GM23338 (cell line): ENCODE measurements around the gene CEACAM18. TPM values are rescaled to one million over a fixed set of nuclear protein-coding genes. Genes with fewer than 3 reads are reported as not detected.

Experiments
- ATAC-seq: fragments of 200-7000 bp; cut with Tn5 transposase; 3 replicates; pipeline ENCODE4 v1.9.1; 2020
- DNase-seq: peaks from one replicate; pipeline ENCODE4 v3.0.0-alpha.2; 2015; ENCODE audit warnings: low spot score
- H2AFZ ChIP-seq: fragments of 200-600 bp; sonication (generic); 2 replicates; pipeline ENCODE4 v1.8.0; 2016; ENCODE audit warnings: antibody characterized with exemption, mild to moderate bottlenecking, moderate library complexity
- H3F3A ChIP-seq: fragments of 200-600 bp; sonication (generic); replicated peaks from 2 replicates; pipeline ENCODE4 v1.8.0; 2017; ENCODE audit warnings: antibody characterized with exemption, mixed run types, low read depth
- H3K27ac ChIP-seq: fragments of 200-600 bp; sonication (generic); 2 replicates; pipeline ENCODE4 v1.6.1; 2016; ENCODE audit warnings: low read depth
- H3K27me3 ChIP-seq: fragments of 200-600 bp; sonication (generic); 2 replicates; pipeline ENCODE4 v1.8.0; 2016; ENCODE audit warnings: mild to moderate bottlenecking, mixed run types, moderate library complexity; ENCODE audit not compliant: insufficient read depth
- H3K36me3 ChIP-seq: fragments of 200-600 bp; sonication (generic); 2 replicates; pipeline ENCODE4 v1.8.0; 2016; ENCODE audit warnings: mild to moderate bottlenecking; ENCODE audit not compliant: insufficient read depth
- H3K4me1 ChIP-seq: fragments of 200-600 bp; sonication (generic); 2 replicates; pipeline ENCODE4 v1.8.0; 2016; ENCODE audit warnings: mild to moderate bottlenecking, moderate library complexity; ENCODE audit not compliant: insufficient read depth
- H3K4me2 ChIP-seq: fragments of 200-600 bp; sonication (generic); 2 replicates; pipeline ENCODE4 v1.7.1; 2017; ENCODE audit warnings: mixed run types
- H3K4me3 ChIP-seq: fragments of 200-600 bp; sonication (generic); 2 replicates; pipeline ENCODE4 v1.6.1; 2016; ENCODE audit warnings: mixed run types
- H3K79me2 ChIP-seq: fragments of 200-600 bp; sonication (generic); replicated peaks from 2 replicates; pipeline ENCODE4 v1.8.0; 2017; ENCODE audit warnings: mild to moderate bottlenecking; ENCODE audit not compliant: insufficient read depth
- H3K9me2 ChIP-seq: fragments of 200-600 bp; sonication (generic); 2 replicates; pipeline ENCODE4 v1.8.0; 2017; ENCODE audit not compliant: insufficient read depth
- H4K20me1 ChIP-seq: fragments of 200-600 bp; sonication (generic); replicated peaks from 2 replicates; pipeline ENCODE4 v1.8.0; 2017; ENCODE audit warnings: mild to moderate bottlenecking; ENCODE audit not compliant: insufficient read depth
- H3K27ac Mint-ChIP-seq: 2 replicates; pipeline ENCODE4 v1.8.0; 2020; ENCODE audit warnings: inconsistent platforms, mild to moderate bottlenecking, moderate library complexity, mixed read lengths
- H3K27me3 Mint-ChIP-seq: 3 replicates; pipeline ENCODE4 v1.8.0; 2022; ENCODE audit warnings: low read depth, mild to moderate bottlenecking, moderate library complexity, mixed read lengths, inconsistent platforms; ENCODE audit not compliant: insufficient read depth, poor library complexity
- H3K36me3 Mint-ChIP-seq: 3 replicates; pipeline ENCODE4 v1.8.0; 2021; ENCODE audit warnings: low read depth, mild to moderate bottlenecking, inconsistent platforms, moderate library complexity, mixed read lengths
- H3K4me1 Mint-ChIP-seq: 3 replicates; pipeline ENCODE4 v1.8.0; 2020; ENCODE audit warnings: mild to moderate bottlenecking, inconsistent platforms, mixed read lengths
- H3K4me3 Mint-ChIP-seq: 3 replicates; pipeline ENCODE4 v1.8.0; 2021; ENCODE audit warnings: moderate library complexity, mild to moderate bottlenecking, inconsistent platforms, mixed read lengths
- H3K9me3 Mint-ChIP-seq: 3 replicates; pipeline ENCODE4 v1.8.0; 2020; ENCODE audit warnings: moderate library complexity, mild to moderate bottlenecking, inconsistent platforms, mixed read lengths
- EZH2phosphoT487 ChIP-seq: fragments of 200-600 bp; sonication (generic); IDR thresholded peaks from one replicate; pipeline ENCODE4 v1.8.1; 2018; ENCODE audit warnings: antibody characterized with exemption; ENCODE audit not compliant: unreplicated experiment
- JUNB ChIP-seq: IDR thresholded peaks from one replicate; pipeline ENCODE4 v1.6.1; 2016; ENCODE audit warnings: antibody characterized with exemption; ENCODE audit not compliant: unreplicated experiment
- REST ChIP-seq: IDR thresholded peaks from one replicate; pipeline ENCODE4 v1.6.1; 2018; ENCODE audit warnings: antibody characterized with exemption; ENCODE audit not compliant: unreplicated experiment
- ZNF114 ChIP-seq: fragments of 250-450 bp; sonication (Bioruptor Pico); IDR thresholded peaks from 2 replicates; pipeline ENCODE4 v1.5.0; 2020; ENCODE audit warnings: mild to moderate bottlenecking, moderate library complexity
- ZNF331 ChIP-seq: fragments of 250-450 bp; sonication (Bioruptor Pico); IDR thresholded peaks from 2 replicates; pipeline ENCODE4 v1.5.0; 2020; ENCODE audit warnings: low read depth, mild to moderate bottlenecking, moderate library complexity
- ZNF462 ChIP-seq: fragments of 250-450 bp; sonication (Bioruptor Pico); IDR thresholded peaks from 2 replicates; pipeline ENCODE4 v1.5.0; 2020; ENCODE audit warnings: mild to moderate bottlenecking, moderate library complexity
- polyA plus RNA-seq: library from polyadenylated mRNA; unstranded; fragments of >200 nt; fragmentation: Nextera tagmentation; extraction: Ambion mirVana; gene quantifications from 2 replicates; pipeline ENCODE4 v1.2.1, GENCODE V29; 2016
- total RNA-seq: library from RNA; depleted of rRNA; stranded (reverse); fragments of >200 nt; shearing (Covaris generic); gene quantifications from 2 replicates; pipeline ENCODE4 v1.2.3, GENCODE V29; 2014

The CEACAM18 gene
- total and polyA plus RNA-seq, 2 experiments from 2014 or later: not detected

- TF ChIP-seq ZNF462 (CRISPR knock-in tag) (no peak), ZNF114 (no peak), JUNB (no peak)
Observed at GRCh38 chr19:51490676-51491075, 12.3 kb downstream of the CEACAM18 start (continued).

- no peaks in the 10 kb centered on the region for H3K79me2 ChIP-seq
- H3K27me3 ChIP-seq: no peaks in the 10 kb centered on the region
- H3F3A ChIP-seq: no peaks in the 10 kb centered on the region
- no peak overlapping the region for H3K27ac ChIP-seq
- peaks cover 47% of the 10 kb centered on the region for H3K36me3 Mint-ChIP-seq
- peaks cover 96% of the 10 kb centered on the region for H3K9me3 Mint-ChIP-seq
- H3K9me2 ChIP-seq: peaks cover 8% of the 10 kb centered on the region; the same call in 1 of the 2 replicates
- no peak overlapping the region for H3K4me2 ChIP-seq
- H3K4me3 Mint-ChIP-seq: no peak overlapping the region
- H2AFZ ChIP-seq: no peak overlapping the region
- H3K4me3 ChIP-seq: no peak overlapping the region
- H4K20me1 ChIP-seq: no peaks in the 10 kb centered on the region
- H3K4me1 ChIP-seq: no peaks in the 10 kb centered on the region
- no peak overlapping the region for H3K27ac Mint-ChIP-seq
- no peak for ATAC-seq
- no peaks in the 10 kb centered on the region for H3K4me1 Mint-ChIP-seq
- peaks cover 9% of the 10 kb centered on the region for H3K27me3 Mint-ChIP-seq
- H3K36me3 ChIP-seq: no peaks in the 10 kb centered on the region
- DNase-seq: no peak
- TF ChIP-seq ZNF462 (CRISPR knock-in tag) (no peak), ZNF331 (CRISPR knock-in tag) (no peak), EZH2phosphoT487 (no peak), REST (no peak)
Observed at GRCh38 chr19:51491586-51491985, 13.2 kb downstream of the CEACAM18 start.
